NCI-H1092 (cell line): ENCODE data around the gene TRAPPC2.
A peak's percentile ranks its signal among the peaks of the same experiment; 100 is the strongest.
"Not testable (repeated sequence)": the region's sequence is repeated elsewhere in the genome, so short reads cannot be mapped to it uniquely, and the experiment has no call there.

Source experiments
- DNase-seq: peaks from one replicate; lab custom pipeline; 2025; lab: John Stamatoyannopoulos, UW

TRAPPC2 gene

GRCh38 chrX:13698432-13698831, 36.0 kb downstream of the TRAPPC2 start:
- DNase-seq: no peak

GRCh38 chrX:13697976-13698375, 36.4 kb downstream of the TRAPPC2 start:
- DNase-seq: no peak

- no peak for DNase-seq
These were observed 37.0 kb downstream of the TRAPPC2 start for GRCh38 chrX:13697455-13697854.

GRCh38 chrX:13695601-13696115, 38.8 kb downstream of the TRAPPC2 start:
- no peak for DNase-seq

- DNase-seq: no peak
These were observed 39.4 kb downstream of the TRAPPC2 start for GRCh38 chrX:13694983-13695382.

GRCh38 chrX:13694359-13694758, 40.1 kb downstream of the TRAPPC2 start:
- DNase-seq: no peak

GRCh38 chrX:13693341-13693961, 41.0 kb downstream of the TRAPPC2 start:
- no peak for DNase-seq

GRCh38 chrX:13692771-13693231, 41.6 kb downstream of the TRAPPC2 start:
- no peak for DNase-seq

- no peak for DNase-seq
These were observed 42.5 kb downstream of the TRAPPC2 start for GRCh38 chrX:13691841-13692371.

- DNase-seq: no peak
These were observed 43.6 kb downstream of the TRAPPC2 start for GRCh38 chrX:13690836-13691235.

- no peak for DNase-seq
These were observed 44.6 kb downstream of the TRAPPC2 start for GRCh38 chrX:13689741-13690211.

- DNase-seq: peak; percentile 65
These were observed 45.3 kb downstream of the TRAPPC2 start, which contains the start of gene RAB9A for GRCh38 chrX:13688958-13689740. Gene RAB9A (plus strand): TSS chrX:13689128. CDS start chrX:13708747, 19,619 bp downstream.

GRCh38 chrX:13688384-13688957, 45.9 kb downstream of the TRAPPC2 start:
- DNase-seq: no peak

GRCh38 chrX:13687203-13687602, 47.2 kb downstream of the TRAPPC2 start:
- no peak for DNase-seq

GRCh38 chrX:13685126-13685763, 49.2 kb downstream of the TRAPPC2 start:
- DNase-seq: no peak

- DNase-seq: no peak
These were observed 50.1 kb downstream of the TRAPPC2 start for GRCh38 chrX:13684361-13684760.

GRCh38 chrX:13681595-13681994, 52.8 kb downstream of the TRAPPC2 start:
- no peak for DNase-seq

- DNase-seq: not testable (repeated sequence)
These were observed 54.7 kb downstream of the TRAPPC2 start for GRCh38 chrX:13679700-13680099.

GRCh38 chrX:13676885-13677284, 57.5 kb downstream of the TRAPPC2 start:
- no peak for DNase-seq

GRCh38 chrX:13673016-13673415, 61.4 kb downstream of the TRAPPC2 start:
- no peak for DNase-seq

- no peak for DNase-seq
These were observed 64.2 kb downstream of the TRAPPC2 start for GRCh38 chrX:13670197-13670596.

GRCh38 chrX:13669755-13670154, 64.7 kb downstream of the TRAPPC2 start:
- not testable (repeated sequence) for DNase-seq
